Measurements from ENCODE around the gene ARID3B. TPM values are rescaled to one million over a fixed set of nuclear protein-coding genes. Genes with fewer than 3 reads are reported as not detected.

The ARID3B gene
- total RNA-seq, 1 donor from 2014 or later: 31.5 TPM

- TF ChIP-seq CTCF (IDR thresholded peaks at IDR 0.05) (no peak), EZH2 (IDR thresholded peaks at IDR 0.05) (no peak), EZH2phosphoT487 (IDR thresholded peaks at IDR 0.05) (no peak)
- H3K9me3 ChIP-seq (ENCODE audit: low read depth): no peaks in the 10 kb centered on the region
- peaks cover 96% of the 10 kb centered on the region for H4K20me1 ChIP-seq (ENCODE audit: low read depth)
- no peaks in the 10 kb centered on the region for H3K4me1 ChIP-seq
- H3K27me3 ChIP-seq: no peaks in the 10 kb centered on the region
- no peaks in the 10 kb centered on the region for H3K27me3 Mint-ChIP-seq (ENCODE audit: insufficient read depth, low read depth)
- H3K27ac Mint-ChIP-seq: no peak overlapping the region
- no peak for DNase-seq (ENCODE audit: low spot score)
- peaks cover 27% of the 10 kb centered on the region for H3K36me3 ChIP-seq
- no peak overlapping the region for H3K27ac ChIP-seq
- H3K36me3 Mint-ChIP-seq: peaks cover 45% of the 10 kb centered on the region
- no peak overlapping the region for H3K9ac ChIP-seq
- peaks cover 42% of the 10 kb centered on the region for H3K4me1 Mint-ChIP-seq
- peaks cover 4% of the 10 kb centered on the region for H3F3A ChIP-seq (ENCODE audit: low read depth)
- no peak overlapping the region for H2AFZ ChIP-seq (replicated peaks)
- no peak overlapping the region for H3K4me3 Mint-ChIP-seq
- peaks cover 98% of the 10 kb centered on the region for H3K79me2 ChIP-seq (ENCODE audit: low read depth)
- H3K9me3 Mint-ChIP-seq: no peaks in the 10 kb centered on the region
- no peak overlapping the region for H3K4me3 ChIP-seq
- H3K4me2 ChIP-seq: no peak overlapping the region
Observed at GRCh38 chr15:74549816-74550215, 8.8 kb downstream of the ARID3B start.

- H3K4me3 Mint-ChIP-seq: no peak overlapping the region
Observed at GRCh38 chr15:74551714-74552113, 10.7 kb downstream of the ARID3B start.

GRCh38 chr15:74552773-74553441 is 11.9 kb downstream of the ARID3B start:
- Mint-ChIP-seq H3K4me3 (no peak overlapping the region), H3K4me1 (peaks cover 20% of the 10 kb centered on the region), H3K27ac (no peak overlapping the region), H3K27me3 (ENCODE audit: insufficient read depth, low read depth) (no peaks in the 10 kb centered on the region), H3K9me3 (no peaks in the 10 kb centered on the region), H3K36me3 (peaks cover 40% of the 10 kb centered on the region)
- Histone ChIP-seq H3K4me3 (no peak overlapping the region), H2AFZ (replicated peaks) (no peak overlapping the region), H3K79me2 (ENCODE audit: low read depth) (peaks cover 96% of the 10 kb centered on the region), H3K4me2 (no peak overlapping the region), H4K20me1 (ENCODE audit: low read depth) (peaks cover 96% of the 10 kb centered on the region), H3K4me1 (no peaks in the 10 kb centered on the region), H3F3A (ENCODE audit: low read depth) (peaks cover 4% of the 10 kb centered on the region), H3K9me3 (ENCODE audit: low read depth) (no peaks in the 10 kb centered on the region), H3K27me3 (no peaks in the 10 kb centered on the region), H3K27ac (no peak overlapping the region), H3K9ac (no peak overlapping the region), H3K36me3 (peaks cover 13% of the 10 kb centered on the region)
- DNase-seq (ENCODE audit: low spot score): no peak
- TF ChIP-seq CTCF (IDR thresholded peaks at IDR 0.05): no peak
- no peak for TF ChIP-seq EZH2phosphoT487 (IDR thresholded peaks at IDR 0.05)
- TF ChIP-seq EZH2 (IDR thresholded peaks at IDR 0.05): no peak

More at GRCh38 chr15:74551714-74552113, 10.7 kb downstream of the ARID3B start:
- H3F3A ChIP-seq (ENCODE audit: low read depth): peaks cover 4% of the 10 kb centered on the region
- H2AFZ ChIP-seq (replicated peaks): no peak overlapping the region
- H3K36me3 ChIP-seq: peaks cover 21% of the 10 kb centered on the region
- H3K27me3 ChIP-seq: no peaks in the 10 kb centered on the region
- Mint-ChIP-seq H3K27ac (peak overlapping the region; percentile 21), H3K36me3 (peaks cover 40% of the 10 kb centered on the region), H3K4me1 (peaks cover 28% of the 10 kb centered on the region), H3K27me3 (ENCODE audit: insufficient read depth, low read depth) (no peaks in the 10 kb centered on the region), H3K9me3 (no peaks in the 10 kb centered on the region)
- H3K27ac ChIP-seq: no peak overlapping the region
- no peak overlapping the region for H3K4me2 ChIP-seq
- H4K20me1 ChIP-seq (ENCODE audit: low read depth): peaks cover 96% of the 10 kb centered on the region
- H3K4me3 ChIP-seq: no peak overlapping the region
- DNase-seq (ENCODE audit: low spot score): no peak
- no peaks in the 10 kb centered on the region for H3K4me1 ChIP-seq
- no peak for TF ChIP-seq CTCF (IDR thresholded peaks at IDR 0.05)
- no peak for TF ChIP-seq EZH2phosphoT487 (IDR thresholded peaks at IDR 0.05)
- no peak for TF ChIP-seq EZH2 (IDR thresholded peaks at IDR 0.05)
- peaks cover 96% of the 10 kb centered on the region for H3K79me2 ChIP-seq (ENCODE audit: low read depth)
- H3K9me3 ChIP-seq (ENCODE audit: low read depth): no peaks in the 10 kb centered on the region
- no peak overlapping the region for H3K9ac ChIP-seq
